Thyroid gland (tissue), 4 donors: ENCODE results near the gene P4HA1.

Experiments
- POLR2A ChIP-seq, 2 donors: fragments of 450-650 bp; IDR thresholded peaks; one replicate each; pipeline ENCODE4 v1.6.1; 2017; ENCODE audit warnings: antibody characterized with exemption in 2 of 2, mild to moderate bottlenecking in 2 of 2, moderate library complexity in 1 of 2
- TF ChIP-seq, protein P1 (sequence below), 6 experiments: fragments of 200-600 bp in 3 of 6; fragments of 450-650 bp in 3 of 6; sonication (generic) in 3 of 6; IDR thresholded peaks; one replicate each; pipeline ENCODE4 v1.5.1; 2016 to 2019; ENCODE audit warnings: antibody characterized with exemption in 6 of 6, mild to moderate bottlenecking in 2 of 6, inconsistent platforms in 1 of 6, moderate library complexity in 1 of 6

DNA sequence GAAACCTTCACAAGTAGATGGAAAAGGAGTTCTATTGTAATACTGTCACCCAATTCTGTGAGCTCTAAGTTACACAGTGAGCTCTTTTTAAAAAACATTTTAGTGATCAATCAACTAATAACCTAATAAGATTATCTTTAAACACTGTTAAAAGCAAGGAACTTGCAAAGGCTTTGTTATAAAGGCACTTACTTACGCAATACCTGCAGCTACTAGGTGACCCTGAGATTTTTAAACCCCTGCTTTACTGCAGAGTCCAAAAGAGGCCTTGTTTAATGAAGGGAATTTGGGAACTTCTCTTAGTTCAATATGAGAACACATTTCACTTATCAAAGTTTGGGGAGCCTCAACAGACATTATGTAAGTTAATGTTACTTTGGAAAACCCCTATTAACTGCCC lies 53.3 kb downstream of the P4HA1 start:
- TF ChIP-seq, protein P1, sequence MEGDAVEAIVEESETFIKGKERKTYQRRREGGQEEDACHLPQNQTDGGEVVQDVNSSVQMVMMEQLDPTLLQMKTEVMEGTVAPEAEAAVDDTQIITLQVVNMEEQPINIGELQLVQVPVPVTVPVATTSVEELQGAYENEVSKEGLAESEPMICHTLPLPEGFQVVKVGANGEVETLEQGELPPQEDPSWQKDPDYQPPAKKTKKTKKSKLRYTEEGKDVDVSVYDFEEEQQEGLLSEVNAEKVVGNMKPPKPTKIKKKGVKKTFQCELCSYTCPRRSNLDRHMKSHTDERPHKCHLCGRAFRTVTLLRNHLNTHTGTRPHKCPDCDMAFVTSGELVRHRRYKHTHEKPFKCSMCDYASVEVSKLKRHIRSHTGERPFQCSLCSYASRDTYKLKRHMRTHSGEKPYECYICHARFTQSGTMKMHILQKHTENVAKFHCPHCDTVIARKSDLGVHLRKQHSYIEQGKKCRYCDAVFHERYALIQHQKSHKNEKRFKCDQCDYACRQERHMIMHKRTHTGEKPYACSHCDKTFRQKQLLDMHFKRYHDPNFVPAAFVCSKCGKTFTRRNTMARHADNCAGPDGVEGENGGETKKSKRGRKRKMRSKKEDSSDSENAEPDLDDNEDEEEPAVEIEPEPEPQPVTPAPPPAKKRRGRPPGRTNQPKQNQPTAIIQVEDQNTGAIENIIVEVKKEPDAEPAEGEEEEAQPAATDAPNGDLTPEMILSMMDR (IDR thresholded peaks at IDR 0.05): no peak
- no peak for TF ChIP-seq POLR2A (IDR thresholded peaks at IDR 0.05)
